ENCODE data around the gene CSAD. TPM values are rescaled to one million over a fixed set of nuclear protein-coding genes. Genes with fewer than 3 reads are reported as not detected.

CSAD gene
- polyA plus RNA-seq, 3 donors = 28.9 to 34.0 (median 31.1) TPM

DNA sequence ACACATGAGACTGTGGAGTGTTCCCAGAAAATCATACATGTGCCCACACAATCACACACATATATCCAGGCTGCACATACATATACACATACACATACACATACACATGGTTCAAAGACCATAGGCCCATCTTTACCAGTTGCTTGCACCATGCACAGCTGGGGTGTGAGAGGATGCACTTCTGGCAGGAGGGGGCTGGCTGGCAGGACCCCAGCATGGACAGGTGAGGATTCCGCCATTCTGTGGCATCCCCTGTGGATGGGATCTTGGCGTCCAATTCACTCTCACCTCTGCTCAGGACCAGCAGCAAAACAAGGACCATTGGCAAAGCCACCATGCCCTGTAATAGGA is 19.4 kb upstream of the CSAD start:
- no peak for DNase-seq (ENCODE audit: low read depth in 3 of 3, low spot score in 2 of 3)

DNA sequence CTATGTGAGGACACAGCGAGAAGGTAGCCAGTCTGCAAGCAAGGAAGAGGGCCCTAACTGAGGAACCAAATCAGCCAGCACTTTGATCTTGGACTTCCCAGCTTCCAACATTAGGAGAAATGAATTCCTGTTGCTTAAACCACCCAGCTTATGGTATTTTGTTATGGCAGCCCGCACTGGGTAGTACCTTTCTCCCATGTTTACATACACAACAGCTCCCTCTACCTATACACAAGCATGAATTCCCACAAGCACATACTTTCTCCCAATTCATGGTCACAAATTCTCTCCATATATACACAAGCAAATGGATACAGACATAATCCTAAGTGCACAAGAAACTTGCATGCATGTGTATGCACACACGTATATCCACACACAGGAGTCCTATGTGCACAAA is 19.0 kb upstream of the CSAD start:
- no peak for DNase-seq (ENCODE audit: low read depth in 3 of 3, low spot score in 2 of 3)

GRCh38 chr12:53198486-53199110 is 17.9 kb upstream of the CSAD start:
- no peak for DNase-seq (ENCODE audit: low read depth in 3 of 3, low spot score in 2 of 3)

GRCh38 chr12:53197011-53197640 is 16.4 kb upstream of the CSAD start:
- DNase-seq (ENCODE audit: low read depth in 3 of 3, low spot score in 2 of 3) = no peak

DNA sequence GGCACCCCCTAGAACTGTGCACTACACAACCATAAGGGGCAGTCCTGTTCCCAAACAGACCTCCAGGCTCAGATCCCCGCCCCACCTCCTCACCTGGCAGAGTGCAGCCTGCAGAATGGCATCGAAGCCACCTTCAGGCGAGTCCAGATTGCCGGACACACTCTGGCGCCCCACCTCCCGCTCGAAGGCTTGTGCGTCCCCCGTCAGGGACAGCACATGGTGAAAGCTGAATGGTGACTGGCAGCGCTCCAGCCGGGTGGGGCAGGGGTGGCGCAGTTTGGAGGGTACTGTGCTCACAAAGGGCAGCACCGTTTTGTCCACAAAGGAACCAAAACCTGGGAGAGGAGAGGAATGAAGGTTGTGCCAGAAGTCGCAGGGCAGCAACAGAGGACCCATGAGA is 15.8 kb upstream of the CSAD start:
- DNase-seq (ENCODE audit: low read depth in 3 of 3, low spot score in 2 of 3) = no peak

DNA sequence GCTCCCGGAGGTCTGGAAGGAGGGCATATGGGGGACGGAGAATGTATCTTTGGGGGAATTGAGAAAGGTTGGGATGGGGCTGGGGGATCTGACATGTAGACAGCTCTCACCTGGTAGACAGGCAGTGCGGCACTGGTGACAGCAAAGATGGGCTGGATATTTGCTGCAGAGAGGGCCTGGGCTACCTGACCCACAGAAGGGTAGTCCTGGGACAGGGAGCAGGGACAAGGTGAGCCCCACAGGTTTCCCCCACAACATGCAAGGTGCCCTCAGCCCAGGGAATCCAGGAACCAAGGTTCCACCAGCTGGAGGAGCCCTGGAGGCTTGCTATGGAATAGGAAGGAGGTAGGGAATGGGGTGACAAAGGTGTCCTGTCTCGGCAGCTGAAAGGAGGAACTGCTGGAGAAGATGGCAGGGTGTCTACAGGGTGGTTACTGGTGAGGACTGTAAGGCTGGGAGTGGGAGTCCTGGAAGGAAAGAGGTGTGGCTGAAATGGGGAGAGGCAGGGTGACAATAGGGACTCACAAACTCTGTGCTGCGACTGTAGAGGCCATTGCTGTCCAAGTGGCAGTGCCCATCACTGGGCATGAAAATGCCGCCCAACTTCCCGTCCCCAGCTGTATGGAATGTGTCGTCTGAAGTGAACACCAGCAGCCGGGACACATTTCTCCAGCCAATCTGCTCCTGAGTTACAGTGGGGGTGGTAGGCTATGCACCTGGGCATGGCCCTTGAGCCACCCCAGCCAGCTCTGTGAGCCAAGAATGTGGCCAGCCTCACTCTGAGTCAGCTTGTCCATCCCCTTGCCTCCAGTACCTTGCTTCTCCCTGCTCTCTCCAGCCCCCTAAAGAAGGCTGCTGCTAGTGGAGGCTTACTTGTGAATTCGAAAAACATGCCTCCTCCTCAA is 15.0 kb upstream of the CSAD start:
- DNase-seq (ENCODE audit: low read depth in 3 of 3, low spot score in 2 of 3) = no peak

DNA sequence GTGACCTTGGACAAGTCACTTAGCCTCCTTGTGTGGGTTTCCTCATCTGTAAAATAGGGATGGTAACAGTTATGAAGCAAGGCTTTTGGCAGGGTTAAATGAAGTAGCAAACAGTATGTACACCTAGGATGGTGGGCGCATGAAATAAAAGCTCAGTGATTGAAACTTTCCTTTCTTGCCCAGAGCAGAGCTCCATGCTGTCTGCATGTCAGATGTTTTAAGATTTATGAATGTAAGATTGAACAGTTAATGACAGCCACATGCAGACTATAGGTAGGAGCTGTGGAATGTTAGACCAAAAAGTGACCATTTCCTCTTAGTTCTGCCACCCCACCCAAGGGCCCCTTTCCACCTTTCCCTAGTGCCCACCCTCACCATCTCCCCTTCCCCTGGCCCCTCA is 14.2 kb upstream of the CSAD start:
- no peak for DNase-seq (ENCODE audit: low read depth in 3 of 3, low spot score in 2 of 3)

GRCh38 chr12:53193985-53194716 is 13.4 kb upstream of the CSAD start:
- DNase-seq (ENCODE audit: low read depth in 3 of 3, low spot score in 2 of 3) = no peak

- no peak for DNase-seq (ENCODE audit: low read depth in 3 of 3, low spot score in 2 of 3)
Observed at GRCh38 chr12:53193040-53193439, 12.3 kb upstream of the CSAD start.

- no peak for DNase-seq (ENCODE audit: low read depth in 3 of 3, low spot score in 2 of 3)
Observed at GRCh38 chr12:53192531-53193021, 11.9 kb upstream of the CSAD start.

DNA sequence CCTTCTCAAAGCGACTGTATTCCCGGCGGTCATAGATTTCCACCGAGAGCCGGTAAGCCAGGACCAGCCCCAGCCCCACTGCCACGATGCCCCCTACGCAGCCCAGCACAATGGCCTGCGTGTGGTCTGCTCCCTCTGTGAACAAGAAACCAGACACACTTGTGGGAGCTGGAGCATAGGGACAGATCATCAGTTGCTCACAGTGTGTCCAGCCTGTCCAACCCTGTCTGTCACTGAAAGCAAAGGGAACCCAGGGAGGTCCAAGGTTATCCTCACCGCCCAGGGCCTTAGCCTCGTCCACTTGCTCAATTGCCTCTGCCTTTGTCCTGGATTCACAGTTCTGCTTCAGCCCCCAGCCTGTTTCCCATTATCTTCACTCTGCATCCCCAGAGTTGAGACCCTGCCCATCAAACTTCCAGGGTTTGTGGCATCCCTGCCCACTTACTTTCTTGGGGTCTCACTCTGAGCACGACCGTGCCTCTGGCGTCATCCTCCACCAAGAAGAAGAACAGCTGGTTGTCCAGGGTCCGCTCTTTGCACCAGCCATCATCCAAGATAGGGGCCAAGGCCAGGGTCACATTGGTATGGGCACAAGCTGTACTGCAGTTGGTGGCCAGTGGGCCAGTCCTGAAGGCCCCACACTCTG is 11.3 kb upstream of the CSAD start:
- no peak for DNase-seq (ENCODE audit: low read depth in 3 of 3, low spot score in 2 of 3)

DNA sequence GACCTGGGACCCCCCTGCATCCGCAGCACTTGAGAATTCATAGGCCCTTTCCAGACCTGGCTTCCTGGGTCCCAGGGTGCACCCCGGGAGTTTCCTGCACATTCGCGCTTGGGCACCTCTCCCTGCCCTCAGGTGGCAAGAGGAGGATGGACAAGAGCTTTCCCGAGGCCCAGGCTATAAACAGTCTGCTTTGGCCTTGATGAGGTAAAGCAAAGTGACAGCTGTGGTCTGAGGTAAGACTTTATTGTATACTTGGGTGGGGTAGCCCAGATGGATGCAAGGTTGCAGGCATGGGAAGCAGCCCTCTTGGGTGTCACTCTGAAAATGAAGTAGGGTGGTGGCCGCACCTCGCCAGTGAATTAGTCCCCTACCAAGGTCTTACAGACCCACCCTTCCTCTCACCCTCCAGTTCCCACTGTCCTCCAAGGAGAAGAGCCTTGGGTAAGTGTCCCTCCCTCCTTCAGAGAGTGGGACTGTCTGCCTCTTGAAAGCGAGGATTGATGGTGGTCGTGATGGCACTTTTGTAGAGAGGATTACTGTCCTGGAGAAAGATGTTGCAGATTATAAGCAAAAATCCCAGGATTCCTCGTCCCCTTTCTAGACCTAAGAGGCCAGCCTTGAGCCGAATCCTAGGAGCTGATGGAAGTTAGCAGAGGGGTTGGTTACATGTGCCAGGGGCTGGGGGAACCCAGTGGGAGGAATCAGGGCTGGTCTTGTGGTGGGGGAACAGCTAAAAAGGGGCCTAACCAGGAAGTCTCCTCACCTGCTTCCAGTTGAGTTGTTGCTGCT is 10.6 kb upstream of the CSAD start:
- DNase-seq (ENCODE audit: low read depth in 3 of 3, low spot score in 2 of 3) = no peak

GRCh38 chr12:53190108-53190729 is 9.5 kb upstream of the CSAD start:
- DNase-seq (ENCODE audit: low read depth in 3 of 3, low spot score in 2 of 3) = no peak

GRCh38 chr12:53187145-53187899 is 6.6 kb upstream of the CSAD start:
- DNase-seq (ENCODE audit: low read depth in 3 of 3, low spot score in 2 of 3) = no peak

GRCh38 chr12:53186745-53187144 is 6.0 kb upstream of the CSAD start:
- DNase-seq (ENCODE audit: low read depth in 3 of 3, low spot score in 2 of 3) = no peak

- DNase-seq (ENCODE audit: low read depth in 3 of 3, low spot score in 2 of 3) = no peak
Observed at GRCh38 chr12:53185582-53186153, 4.9 kb upstream of the CSAD start.

DNA sequence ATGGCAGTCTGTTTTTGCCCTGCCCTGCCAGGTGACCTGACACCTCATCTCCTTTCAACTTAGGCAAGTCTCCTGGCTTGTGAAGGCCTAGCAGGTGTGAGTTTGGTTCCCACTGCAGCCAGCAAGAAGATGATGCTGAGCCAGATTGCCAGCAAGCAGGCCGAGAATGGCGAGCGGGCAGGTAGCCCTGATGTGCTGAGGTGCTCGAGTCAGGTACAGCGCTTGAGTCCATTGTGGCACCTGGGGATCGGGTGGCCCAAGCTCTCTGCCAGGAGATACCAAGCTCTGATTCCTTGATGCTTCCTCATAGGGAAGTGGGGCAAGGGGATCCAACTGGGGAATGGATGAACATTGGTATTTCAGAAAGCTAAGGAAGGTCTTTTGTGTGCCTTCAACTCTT is 4.1 kb upstream of the CSAD start:
- no peak for DNase-seq (ENCODE audit: low read depth in 3 of 3, low spot score in 2 of 3)

GRCh38 chr12:53182903-53183302 is 2.2 kb upstream of the CSAD start:
- DNase-seq (ENCODE audit: low read depth in 3 of 3, low spot score in 2 of 3) = no peak

Data from right renal cortex interstitium (tissue), 3 donors.